Uterus (tissue), 2 donors: ENCODE data around the gene LETMD1.

Experiments used
- POLR2A ChIP-seq, 2 donors: fragments of 450-650 bp; IDR thresholded peaks; one replicate each; pipeline ENCODE4 v1.6.1; 2016; ENCODE audit warnings: antibody characterized with exemption in 2 of 2, mild to moderate bottlenecking in 1 of 2, moderate library complexity in 1 of 2
- TF ChIP-seq, protein P1 (sequence below), 4 experiments: fragments of 200-600 bp in 2 of 4; fragments of 450-650 bp in 2 of 4; sonication (generic) in 2 of 4; IDR thresholded peaks; one replicate each; pipeline ENCODE4 v1.5.1; 2016 to 2019; ENCODE audit warnings: antibody characterized with exemption in 4 of 4, mild to moderate bottlenecking in 2 of 4, moderate library complexity in 1 of 4

DNA sequence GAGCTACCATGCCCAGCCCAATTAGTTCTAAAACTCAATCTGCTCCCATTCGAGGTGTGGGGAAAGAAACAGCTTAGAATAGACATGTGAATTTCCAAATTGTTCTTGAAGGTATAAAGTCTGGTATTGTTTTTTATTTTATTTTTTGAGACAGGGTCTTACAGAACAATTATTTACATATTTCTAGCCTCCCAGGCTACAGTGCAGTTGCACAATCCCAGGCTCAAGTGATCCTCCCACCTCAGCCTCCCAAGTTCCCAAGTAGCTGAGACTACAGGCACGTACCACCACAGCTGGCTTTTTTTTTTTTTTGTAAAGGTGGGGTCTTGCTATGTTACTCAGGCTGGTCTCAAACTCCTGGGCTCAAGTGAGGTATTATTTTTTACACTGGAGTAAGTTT, 28.2 kb upstream of the LETMD1 start:
- TF ChIP-seq, protein P1, sequence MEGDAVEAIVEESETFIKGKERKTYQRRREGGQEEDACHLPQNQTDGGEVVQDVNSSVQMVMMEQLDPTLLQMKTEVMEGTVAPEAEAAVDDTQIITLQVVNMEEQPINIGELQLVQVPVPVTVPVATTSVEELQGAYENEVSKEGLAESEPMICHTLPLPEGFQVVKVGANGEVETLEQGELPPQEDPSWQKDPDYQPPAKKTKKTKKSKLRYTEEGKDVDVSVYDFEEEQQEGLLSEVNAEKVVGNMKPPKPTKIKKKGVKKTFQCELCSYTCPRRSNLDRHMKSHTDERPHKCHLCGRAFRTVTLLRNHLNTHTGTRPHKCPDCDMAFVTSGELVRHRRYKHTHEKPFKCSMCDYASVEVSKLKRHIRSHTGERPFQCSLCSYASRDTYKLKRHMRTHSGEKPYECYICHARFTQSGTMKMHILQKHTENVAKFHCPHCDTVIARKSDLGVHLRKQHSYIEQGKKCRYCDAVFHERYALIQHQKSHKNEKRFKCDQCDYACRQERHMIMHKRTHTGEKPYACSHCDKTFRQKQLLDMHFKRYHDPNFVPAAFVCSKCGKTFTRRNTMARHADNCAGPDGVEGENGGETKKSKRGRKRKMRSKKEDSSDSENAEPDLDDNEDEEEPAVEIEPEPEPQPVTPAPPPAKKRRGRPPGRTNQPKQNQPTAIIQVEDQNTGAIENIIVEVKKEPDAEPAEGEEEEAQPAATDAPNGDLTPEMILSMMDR (IDR thresholded peaks at IDR 0.05): no peak
- no peak for TF ChIP-seq POLR2A (IDR thresholded peaks at IDR 0.05)
